Dendritic cell treated with granulocyte-macrophage colony-stimulating factor and Interleukin-4, amounts not matched to agents 40 ng/mL and 50 ng/mL, for 4 days (primary cell): ENCODE measurements around the gene CARMIL3.

Experiments
- H3K27ac Mint-ChIP-seq: one replicate; pipeline ENCODE4 v1.8.0; 2022; ENCODE audit warnings: mild to moderate bottlenecking, mixed read lengths
- H3K27me3 Mint-ChIP-seq: one replicate; pipeline ENCODE4 v1.8.0; 2022; ENCODE audit warnings: mild to moderate bottlenecking, mixed read lengths
- H3K36me3 Mint-ChIP-seq: one replicate; pipeline ENCODE4 v1.8.0; 2022; ENCODE audit warnings: low read depth, mixed read lengths
- H3K4me1 Mint-ChIP-seq: one replicate; pipeline ENCODE4 v1.8.0; 2022; ENCODE audit warnings: low read depth, mixed read lengths
- H3K4me3 Mint-ChIP-seq: one replicate; pipeline ENCODE4 v1.8.0; 2022; ENCODE audit warnings: mild to moderate bottlenecking, moderate library complexity, mixed read lengths
- H3K9me3 Mint-ChIP-seq: one replicate; pipeline ENCODE4 v1.8.0; 2022; ENCODE audit warnings: mixed read lengths
- intact Hi-C: fragments of 100-400 bp; cut with micrococcal nuclease; formaldehyde crosslinking; loops from one replicate; pipeline ENCODE4 v1.15.0; 2022

CARMIL3 gene

DNA sequence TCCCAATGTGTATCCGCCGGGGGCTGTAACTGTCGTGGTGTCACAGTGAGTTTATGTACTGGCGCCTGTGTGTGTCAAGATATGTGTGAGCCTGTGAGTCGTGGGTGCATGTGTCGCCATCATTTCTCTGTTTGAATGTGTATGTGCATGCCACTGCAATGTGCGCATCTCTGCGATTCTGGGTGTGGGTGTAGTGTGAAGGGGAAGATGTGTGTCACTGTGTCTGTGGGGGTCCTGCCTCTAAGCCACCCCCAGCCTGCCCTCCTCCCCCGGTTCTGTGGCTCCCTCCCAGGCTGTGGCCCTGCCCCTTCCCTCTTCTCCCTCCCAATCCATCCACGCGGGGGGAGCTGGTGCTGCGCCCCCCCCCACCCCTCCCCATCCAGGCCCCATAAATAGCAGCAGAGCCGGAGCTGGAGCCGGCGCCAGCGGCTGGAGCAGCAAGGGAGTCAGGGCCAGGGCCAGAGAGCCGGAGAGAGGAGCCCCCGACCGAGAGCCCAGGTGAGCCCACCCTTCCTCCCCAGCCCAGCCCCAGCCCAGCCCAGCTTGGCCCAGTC lies 19.4 kb downstream of the CARMIL3 start, which contains the start of gene CPNE6:
TSS of gene CPNE6 (plus strand) at position 419 of the 554 bp plus-strand sequence. CDS start 1,375 bp downstream, outside the sequence.
- intact Hi-C loops = no loop called here
- H3K36me3 Mint-ChIP-seq = no peaks in the 10 kb centered on the region
- H3K4me1 Mint-ChIP-seq = peaks cover 24% of the 10 kb centered on the region
- no peak within 1 kb of the TSS for H3K27ac Mint-ChIP-seq
- H3K9me3 Mint-ChIP-seq = no peaks in the 10 kb centered on the region
- H3K4me3 Mint-ChIP-seq = no peak within 1 kb of the TSS
- H3K27me3 Mint-ChIP-seq = peaks cover 45% of the 10 kb centered on the region

DNA sequence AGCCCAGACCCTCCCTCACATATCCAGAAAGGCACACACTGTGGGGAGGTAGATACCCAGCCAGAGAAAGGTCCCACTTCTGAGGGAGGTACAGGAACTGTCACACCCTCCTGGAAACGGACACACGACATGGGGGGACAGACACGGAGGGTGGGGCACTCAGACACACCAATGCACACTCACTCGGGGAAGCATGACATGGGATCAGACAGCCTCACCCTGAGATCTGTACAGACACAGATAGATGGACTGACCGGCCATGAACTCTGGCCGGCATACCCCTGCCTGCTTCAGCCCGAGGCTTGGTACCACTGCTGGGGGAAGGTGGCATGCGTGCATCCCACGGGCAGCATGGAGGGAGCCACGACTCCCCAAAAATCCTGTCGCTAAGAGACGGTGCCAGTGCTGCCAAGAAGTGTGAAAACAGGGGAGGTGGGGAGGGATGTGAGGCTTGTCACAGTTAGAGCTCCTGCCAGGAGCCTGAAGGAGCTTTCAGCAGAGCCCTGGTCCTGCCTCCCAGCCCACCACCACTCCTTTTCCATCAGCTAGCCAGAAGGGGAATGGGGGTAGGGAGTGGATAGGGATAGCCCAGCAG lies 20.1 kb downstream of the CARMIL3 start:
- peaks cover 24% of the 10 kb centered on the region for H3K4me1 Mint-ChIP-seq
- intact Hi-C loops = no loop called here
- no peak overlapping the region for H3K27ac Mint-ChIP-seq
- no peaks in the 10 kb centered on the region for H3K9me3 Mint-ChIP-seq
- H3K4me3 Mint-ChIP-seq = no peak overlapping the region
- peaks cover 45% of the 10 kb centered on the region for H3K27me3 Mint-ChIP-seq
- no peaks in the 10 kb centered on the region for H3K36me3 Mint-ChIP-seq

DNA sequence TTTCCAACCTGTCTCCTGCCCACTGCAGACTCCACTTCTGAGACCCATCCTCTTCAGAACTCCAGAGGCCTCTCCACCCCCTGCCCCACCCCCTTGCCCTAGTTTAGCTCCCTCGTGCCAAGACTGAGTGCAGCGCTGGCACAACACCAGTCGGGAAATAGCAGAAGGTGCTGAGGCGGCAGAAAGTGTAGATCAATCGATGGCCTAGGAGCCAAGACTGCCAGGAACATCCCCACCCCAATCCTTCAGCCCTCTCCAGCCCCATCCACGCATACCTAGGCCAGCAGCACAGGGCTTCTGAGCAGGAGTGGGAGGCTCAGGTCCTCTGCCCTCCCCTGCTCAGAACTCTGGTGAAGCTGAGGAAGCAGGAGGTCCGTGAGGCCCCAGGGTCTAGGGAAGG lies 20.6 kb downstream of the CARMIL3 start:
- Mint-ChIP-seq H3K27me3 (peaks cover 47% of the 10 kb centered on the region), H3K27ac (no peak overlapping the region), H3K9me3 (no peaks in the 10 kb centered on the region), H3K4me3 (no peak overlapping the region), H3K36me3 (no peaks in the 10 kb centered on the region), H3K4me1 (peaks cover 24% of the 10 kb centered on the region)
- intact Hi-C loops = no loop called here

DNA sequence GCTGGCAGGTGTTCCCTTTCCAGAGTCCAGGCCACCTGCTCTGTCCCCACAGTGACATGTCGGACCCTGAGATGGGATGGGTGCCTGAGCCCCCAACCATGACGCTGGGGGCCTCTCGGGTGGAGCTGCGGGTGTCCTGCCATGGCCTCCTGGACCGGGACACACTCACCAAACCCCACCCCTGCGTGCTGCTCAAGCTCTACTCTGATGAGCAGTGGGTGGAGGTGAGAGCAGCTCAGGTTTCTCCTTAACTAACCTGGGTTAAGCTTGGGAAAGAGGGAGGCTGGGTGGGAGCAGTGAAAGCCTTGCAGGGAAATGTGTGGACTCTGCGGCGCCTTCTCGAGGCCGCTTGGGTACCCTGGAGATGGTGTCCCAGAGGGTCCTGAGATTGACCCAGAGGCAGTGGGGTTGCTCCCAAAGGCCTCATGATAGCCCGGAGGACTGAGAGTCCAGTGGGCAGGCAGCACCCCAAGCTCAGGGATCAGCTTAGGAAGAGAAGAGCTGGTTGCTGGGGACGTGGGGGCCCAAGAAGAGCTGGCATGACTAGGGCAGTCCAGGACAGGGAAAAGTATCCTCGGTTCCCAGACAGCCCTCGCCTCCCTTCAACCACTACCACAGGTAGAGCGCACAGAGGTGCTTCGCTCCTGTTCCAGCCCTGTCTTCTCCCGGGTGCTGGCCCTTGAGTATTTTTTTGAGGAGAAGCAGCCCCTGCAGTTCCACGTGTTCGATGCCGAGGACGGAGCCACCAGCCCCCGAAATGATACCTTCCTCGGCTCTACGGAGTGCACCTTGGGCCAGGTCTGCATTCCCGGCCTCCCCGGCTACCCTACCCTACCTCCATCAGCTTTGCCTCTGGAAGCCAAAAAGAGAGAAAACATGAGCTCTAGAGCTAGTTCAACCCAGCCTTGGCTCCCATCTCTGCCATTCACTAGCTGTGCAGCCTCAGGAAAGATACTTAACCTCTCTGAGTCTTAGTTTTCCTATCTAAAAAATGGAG lies 21.4 kb downstream of the CARMIL3 start:
- no peaks in the 10 kb centered on the region for H3K36me3 Mint-ChIP-seq
- H3K27ac Mint-ChIP-seq = no peak overlapping the region
- peaks cover 24% of the 10 kb centered on the region for H3K4me1 Mint-ChIP-seq
- H3K9me3 Mint-ChIP-seq = no peaks in the 10 kb centered on the region
- intact Hi-C loops = no loop called here
- H3K4me3 Mint-ChIP-seq = no peak overlapping the region
- H3K27me3 Mint-ChIP-seq = peaks cover 50% of the 10 kb centered on the region

DNA sequence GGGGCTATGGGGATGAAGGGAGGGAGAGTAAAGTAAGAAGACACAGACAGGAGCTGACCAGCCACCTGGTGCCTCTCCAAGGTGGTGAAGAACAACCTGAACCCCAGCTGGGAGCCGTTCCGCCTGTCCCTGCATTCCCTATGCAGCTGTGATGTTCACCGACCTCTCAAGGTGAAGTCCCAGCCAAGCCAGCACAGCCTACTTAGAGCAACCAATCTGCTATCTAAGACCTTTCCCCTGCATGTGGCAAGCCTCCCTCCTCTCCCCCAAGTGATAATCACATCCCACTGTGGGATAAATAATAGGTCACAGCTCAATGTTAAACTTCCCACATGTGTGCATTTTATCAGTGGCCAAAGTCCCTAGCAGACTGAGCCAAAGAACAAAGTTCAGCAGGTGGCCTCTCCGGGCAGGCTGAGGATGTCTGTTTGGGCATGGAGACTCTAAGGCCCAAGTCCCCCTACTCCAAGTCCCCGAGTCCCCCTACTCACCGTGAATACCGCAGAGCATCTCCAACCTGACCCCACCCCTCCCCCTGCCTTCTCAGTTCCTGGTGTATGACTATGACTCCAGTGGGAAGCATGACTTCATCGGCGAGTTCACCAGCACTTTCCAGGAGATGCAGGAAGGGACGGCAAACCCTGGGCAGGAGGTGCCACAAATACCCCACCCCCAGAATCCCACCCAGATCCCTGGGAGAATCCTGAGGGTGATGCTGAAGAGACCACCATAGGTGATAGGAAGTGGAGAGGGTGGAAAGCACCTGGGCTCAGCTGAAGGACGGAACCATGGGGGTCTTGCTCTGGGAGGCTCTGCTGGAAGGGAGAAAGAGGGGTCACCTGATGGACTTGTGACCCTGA lies 23.0 kb downstream of the CARMIL3 start:
- Mint-ChIP-seq H3K4me1 (peaks cover 24% of the 10 kb centered on the region), H3K9me3 (no peaks in the 10 kb centered on the region), H3K36me3 (no peaks in the 10 kb centered on the region), H3K27me3 (peaks cover 48% of the 10 kb centered on the region), H3K27ac (peak overlapping the region; percentile 44), H3K4me3 (no peak overlapping the region)
- intact Hi-C loops = no loop called here

DNA sequence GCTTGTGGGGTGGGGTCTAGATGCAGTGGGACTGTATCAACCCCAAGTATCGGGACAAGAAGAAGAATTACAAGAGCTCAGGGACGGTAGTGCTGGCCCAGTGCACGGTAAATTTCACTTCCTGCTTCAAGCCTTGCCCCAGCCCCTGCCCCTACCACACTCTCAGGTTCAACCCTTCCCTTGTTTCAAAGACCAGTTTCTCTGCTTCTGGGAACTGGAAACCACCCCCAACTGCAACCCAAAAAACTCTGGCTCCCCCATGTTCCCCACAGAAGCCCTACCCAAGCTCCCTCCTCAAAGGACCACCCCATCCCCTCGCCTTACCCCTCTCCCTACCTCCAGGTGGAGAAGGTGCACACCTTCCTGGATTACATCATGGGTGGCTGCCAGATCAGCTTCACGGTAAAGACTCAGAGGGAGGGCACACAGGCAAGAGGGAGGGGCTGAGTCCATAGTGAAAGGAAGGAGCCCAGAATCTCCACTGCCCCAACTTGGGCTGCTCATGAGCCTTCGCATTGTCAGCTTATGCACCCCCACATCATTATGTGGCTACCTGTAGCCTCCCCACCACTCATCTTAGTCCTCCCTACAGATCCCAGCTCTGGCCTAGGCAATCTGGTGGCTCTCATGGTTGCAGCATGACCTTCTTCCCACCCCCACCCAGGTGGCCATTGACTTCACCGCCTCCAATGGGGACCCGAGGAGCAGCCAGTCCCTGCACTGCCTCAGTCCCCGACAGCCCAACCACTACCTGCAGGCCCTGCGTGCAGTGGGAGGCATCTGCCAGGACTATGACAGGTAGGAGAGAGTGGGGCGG lies 23.9 kb downstream of the CARMIL3 start:
- no peaks in the 10 kb centered on the region for H3K9me3 Mint-ChIP-seq
- intact Hi-C loops = no loop called here
- peaks cover 49% of the 10 kb centered on the region for H3K27me3 Mint-ChIP-seq
- peaks cover 24% of the 10 kb centered on the region for H3K4me1 Mint-ChIP-seq
- no peak overlapping the region for H3K4me3 Mint-ChIP-seq
- no peaks in the 10 kb centered on the region for H3K36me3 Mint-ChIP-seq
- peak overlapping the region; percentile 44 for H3K27ac Mint-ChIP-seq

DNA sequence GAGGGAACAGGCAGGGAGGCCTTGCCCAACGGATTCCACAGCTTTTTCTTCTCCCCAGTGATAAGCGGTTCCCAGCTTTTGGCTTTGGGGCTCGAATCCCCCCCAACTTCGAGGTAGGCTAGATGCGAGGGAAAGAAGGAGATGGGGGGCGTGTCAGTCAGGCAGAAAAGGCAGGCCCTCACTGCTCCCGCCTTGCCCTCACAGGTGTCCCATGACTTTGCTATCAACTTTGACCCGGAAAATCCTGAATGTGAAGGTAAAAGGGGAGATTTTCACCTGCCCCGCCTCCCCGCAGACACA lies 24.4 kb downstream of the CARMIL3 start:
- Mint-ChIP-seq H3K27ac (no peak overlapping the region), H3K36me3 (no peaks in the 10 kb centered on the region), H3K4me3 (no peak overlapping the region), H3K9me3 (no peaks in the 10 kb centered on the region), H3K4me1 (peaks cover 22% of the 10 kb centered on the region), H3K27me3 (peaks cover 52% of the 10 kb centered on the region)
- intact Hi-C loops = no loop called here

DNA sequence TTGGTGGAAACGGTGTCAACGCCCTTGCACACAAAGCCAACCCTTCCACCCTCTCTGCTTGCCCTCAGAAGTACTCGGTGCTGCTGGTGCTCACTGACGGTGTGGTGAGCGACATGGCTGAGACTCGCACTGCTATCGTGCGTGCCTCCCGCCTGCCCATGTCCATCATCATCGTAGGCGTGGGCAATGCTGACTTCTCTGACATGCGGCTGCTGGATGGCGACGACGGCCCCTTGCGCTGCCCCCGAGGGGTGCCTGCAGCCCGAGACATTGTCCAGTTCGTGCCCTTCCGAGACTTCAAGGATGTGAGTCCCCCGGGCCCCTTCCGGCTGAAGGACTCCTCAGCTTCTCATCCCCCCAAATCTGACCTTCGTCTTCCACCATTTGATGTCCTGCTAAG lies 25.3 kb downstream of the CARMIL3 start:
- Mint-ChIP-seq H3K36me3 (no peaks in the 10 kb centered on the region), H3K9me3 (no peaks in the 10 kb centered on the region), H3K4me3 (no peak overlapping the region), H3K27me3 (peaks cover 58% of the 10 kb centered on the region), H3K27ac (no peak overlapping the region), H3K4me1 (peaks cover 27% of the 10 kb centered on the region)
- intact Hi-C loops = no loop called here

DNA sequence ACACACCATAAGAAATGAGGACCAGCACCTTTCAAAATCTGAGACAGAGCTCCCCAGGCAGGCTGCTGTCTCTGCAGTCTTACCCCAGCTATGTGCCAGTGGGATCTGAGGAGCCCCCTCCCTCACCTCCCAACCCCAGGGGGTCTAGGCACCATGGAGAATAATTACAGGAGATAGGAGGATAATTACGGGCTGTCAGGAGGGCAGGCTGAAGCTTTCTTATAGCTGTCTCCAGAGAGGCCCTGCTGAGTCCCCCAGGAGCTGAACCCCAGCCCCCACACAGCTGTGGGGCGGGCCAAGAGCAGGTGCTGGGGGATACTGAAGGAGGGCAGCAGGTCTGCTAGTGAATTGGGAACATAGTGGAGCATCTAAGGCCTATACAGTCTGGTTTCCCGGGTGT lies 26.3 kb downstream of the CARMIL3 start:
- no peaks in the 10 kb centered on the region for H3K9me3 Mint-ChIP-seq
- no peak overlapping the region for H3K27ac Mint-ChIP-seq
- peaks cover 63% of the 10 kb centered on the region for H3K27me3 Mint-ChIP-seq
- H3K4me3 Mint-ChIP-seq = no peak overlapping the region
- peaks cover 30% of the 10 kb centered on the region for H3K4me1 Mint-ChIP-seq
- H3K36me3 Mint-ChIP-seq = no peaks in the 10 kb centered on the region
- intact Hi-C loops = no loop called here

DNA sequence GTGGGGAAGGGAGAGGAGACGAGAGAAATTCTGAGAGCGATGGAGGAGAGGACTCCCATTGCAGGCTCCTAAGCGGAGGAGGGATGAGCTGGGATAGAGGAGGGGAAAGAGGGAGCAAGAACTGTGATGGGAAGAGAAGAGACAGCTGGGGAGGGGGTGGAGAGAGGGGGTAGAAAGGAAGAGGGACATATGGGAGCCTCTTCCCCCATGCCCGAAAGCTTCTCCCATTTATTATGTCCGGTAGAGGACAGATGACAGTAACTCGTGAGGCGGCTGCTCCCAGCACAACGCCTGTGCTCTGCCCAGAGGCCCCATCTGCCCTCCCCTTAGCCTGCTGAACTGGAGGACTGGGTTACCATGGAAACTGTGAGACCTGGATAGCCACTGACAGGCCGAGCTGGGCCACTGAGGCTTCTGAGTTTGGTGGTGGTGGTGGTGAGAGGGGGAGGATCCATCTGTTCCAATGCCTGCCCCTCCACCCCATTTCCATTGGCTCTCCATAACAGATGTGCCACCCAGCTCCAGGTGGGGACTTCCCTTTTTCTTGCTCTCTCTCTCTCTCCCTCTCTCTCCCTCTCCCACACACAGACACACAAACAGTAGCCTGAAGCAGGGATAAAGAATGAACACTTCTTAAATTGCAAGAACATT lies 27.8 kb downstream of the CARMIL3 start:
- no peak overlapping the region for H3K4me3 Mint-ChIP-seq
- H3K9me3 Mint-ChIP-seq = no peaks in the 10 kb centered on the region
- H3K27ac Mint-ChIP-seq = no peak overlapping the region
- peaks cover 68% of the 10 kb centered on the region for H3K27me3 Mint-ChIP-seq
- H3K4me1 Mint-ChIP-seq = peaks cover 30% of the 10 kb centered on the region
- intact Hi-C loops = no loop called here
- no peaks in the 10 kb centered on the region for H3K36me3 Mint-ChIP-seq

DNA sequence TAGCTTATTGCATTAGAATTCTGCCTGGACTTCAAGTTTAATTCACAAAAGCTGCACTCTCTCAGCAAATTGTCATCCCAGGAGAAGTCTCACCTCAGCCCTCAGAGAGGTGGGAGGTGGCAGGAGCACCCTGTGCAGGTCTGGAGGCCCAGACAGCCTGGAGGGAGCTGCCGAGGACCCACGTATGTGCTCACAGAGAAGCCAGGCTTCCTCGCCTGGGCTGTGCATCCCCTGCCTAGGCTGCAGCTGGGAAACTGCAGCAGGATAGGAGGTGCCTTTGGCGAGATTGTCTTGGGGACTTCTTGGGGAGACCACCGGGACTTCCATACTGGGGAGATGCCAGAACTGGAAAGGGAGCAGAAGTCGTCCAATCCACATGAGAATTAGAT lies 28.3 kb downstream of the CARMIL3 start:
- Mint-ChIP-seq H3K4me3 (no peak overlapping the region), H3K4me1 (peaks cover 27% of the 10 kb centered on the region), H3K9me3 (no peaks in the 10 kb centered on the region), H3K27ac (no peak overlapping the region), H3K27me3 (peaks cover 70% of the 10 kb centered on the region), H3K36me3 (no peaks in the 10 kb centered on the region)
- intact Hi-C loops = no loop called here

DNA sequence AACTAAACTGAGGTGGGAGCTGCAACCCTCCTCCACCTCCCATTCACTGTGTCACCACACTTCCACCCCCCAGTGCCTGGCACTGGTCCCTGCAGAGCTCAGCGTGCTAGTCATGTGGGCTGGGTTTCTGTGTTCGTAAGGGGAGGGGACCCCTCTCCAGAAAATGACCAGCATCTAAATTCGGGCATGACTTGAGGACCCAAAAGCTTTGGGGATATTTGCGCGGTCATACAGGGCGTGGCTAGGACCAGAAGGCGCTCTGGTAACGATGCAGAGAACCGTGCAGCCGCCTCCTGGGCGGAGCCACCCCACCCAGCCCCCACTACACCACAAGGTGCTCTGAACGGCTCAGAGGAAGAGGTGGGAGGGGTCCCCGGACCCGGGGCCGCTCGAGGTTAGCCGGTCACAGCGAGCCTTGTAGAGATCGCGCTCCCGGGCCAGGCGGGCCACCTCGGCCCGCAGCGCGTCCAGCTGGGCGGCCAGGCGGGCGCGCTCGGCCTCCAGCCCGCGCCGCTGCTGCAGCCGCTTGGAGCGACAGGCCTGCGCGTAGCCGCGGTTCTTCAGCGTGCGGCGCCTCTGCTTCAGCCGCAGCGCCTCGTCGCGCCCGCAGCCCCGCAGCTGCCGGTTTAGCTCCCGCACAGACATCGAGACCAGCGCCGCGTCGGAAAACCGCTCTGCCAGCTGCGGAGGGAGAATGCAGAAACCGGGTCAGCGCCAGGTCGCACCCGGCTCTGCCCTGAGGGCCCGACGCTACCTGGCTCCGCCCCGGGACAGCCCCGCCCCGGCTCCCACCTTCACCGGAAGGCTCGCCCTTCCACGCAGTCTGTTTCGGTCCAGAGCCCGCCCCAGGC lies 29.3 kb downstream of the CARMIL3 start:
- Mint-ChIP-seq H3K36me3 (no peaks in the 10 kb centered on the region), H3K9me3 (no peaks in the 10 kb centered on the region), H3K27ac (no peak overlapping the region), H3K4me1 (peaks cover 21% of the 10 kb centered on the region), H3K27me3 (peaks cover 64% of the 10 kb centered on the region), H3K4me3 (peak overlapping the region; percentile 65)
- intact Hi-C loops = no loop called here
